Measurements from ENCODE around the gene GPC3.

DNA sequence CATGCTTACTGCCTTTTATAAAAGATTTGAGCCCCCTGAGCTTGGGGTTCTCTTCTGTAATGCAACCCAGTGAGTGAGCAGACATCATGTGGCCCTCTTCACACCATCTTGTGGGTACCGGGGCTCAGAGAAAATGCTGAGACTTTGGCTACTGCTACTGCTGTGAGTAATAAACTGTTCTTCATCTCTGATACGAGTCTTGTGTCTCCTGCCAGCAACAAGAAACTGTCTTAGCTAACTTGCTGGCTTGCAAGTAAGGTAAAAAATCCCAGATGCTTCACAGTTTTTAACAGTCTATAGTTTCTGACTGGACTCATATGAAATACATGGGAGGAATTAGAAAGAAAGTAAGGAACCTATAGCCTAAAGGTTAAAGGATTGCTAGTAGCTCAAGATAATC is 148.3 kb downstream of the GPC3 start:
- TF ChIP-seq YY1 (IDR thresholded peaks at IDR 0.05; ENCODE audit: insufficient read depth, insufficient read length) (no peak), SUZ12 (IDR thresholded peaks at IDR 0.05; ENCODE audit: extremely low read depth, insufficient read depth, insufficient read length) (no peak), ZNF274 (IDR thresholded peaks at IDR 0.05; ENCODE audit: low read depth, low read length) (no peak)
